ENCODE measurements around the gene CGREF1.
"Not testable (repeated sequence)": the region's sequence is repeated elsewhere in the genome, so short reads cannot be mapped to it uniquely, and the experiment has no call there.

The CGREF1 gene

GRCh38 chr2:27137322-27137935 is 18.5 kb upstream of the CGREF1 start:
- no peak for DNase-seq (ENCODE audit: low spot score)

- no peak for DNase-seq (ENCODE audit: low spot score)
Observed at GRCh38 chr2:27136751-27137150, 17.8 kb upstream of the CGREF1 start.

GRCh38 chr2:27135478-27135955 is 16.6 kb upstream of the CGREF1 start:
- no peak for DNase-seq (ENCODE audit: low spot score)

GRCh38 chr2:27134781-27135477 is 16.0 kb upstream of the CGREF1 start:
- no peak for DNase-seq (ENCODE audit: low spot score)

- DNase-seq (ENCODE audit: low spot score), result peak; percentile 95
Observed at GRCh38 chr2:27133905-27134780, 15.2 kb upstream of the CGREF1 start, which contains the start of gene PREB. Gene PREB, minus strand, starts transcription at chr2:27134636. Its CDS starts 215 bp downstream, at chr2:27134421.

- DNase-seq (ENCODE audit: low spot score), result peak; percentile 23
Observed at GRCh38 chr2:27133195-27133875, 14.4 kb upstream of the CGREF1 start.

- DNase-seq (ENCODE audit: low spot score), result no peak
Observed at GRCh38 chr2:27131429-27131828, 12.5 kb upstream of the CGREF1 start.

- DNase-seq (ENCODE audit: low spot score), result no peak
Observed at GRCh38 chr2:27130396-27130795, 11.5 kb upstream of the CGREF1 start.

GRCh38 chr2:27128668-27129571 is 10.0 kb upstream of the CGREF1 start:
- no peak for DNase-seq (ENCODE audit: low spot score)

- DNase-seq (ENCODE audit: low spot score), result no peak
Observed at GRCh38 chr2:27127883-27128667, 9.1 kb upstream of the CGREF1 start.

GRCh38 chr2:27126252-27126710 is 7.4 kb upstream of the CGREF1 start:
- DNase-seq (ENCODE audit: low spot score), result no peak

GRCh38 chr2:27125104-27125503 is 6.2 kb upstream of the CGREF1 start:
- DNase-seq (ENCODE audit: low spot score), result no peak

GRCh38 chr2:27123302-27124150 is 4.6 kb upstream of the CGREF1 start, which contains the start of gene ABHD1:
Gene ABHD1, plus strand, starts transcription at chr2:27123815. Its CDS starts 134 bp downstream, at chr2:27123949.
- DNase-seq (ENCODE audit: low spot score), result peak; percentile 26

- DNase-seq (ENCODE audit: low spot score), result no peak
Observed at GRCh38 chr2:27122791-27123190, 3.9 kb upstream of the CGREF1 start.

GRCh38 chr2:27121906-27122305 is 3.0 kb upstream of the CGREF1 start:
- DNase-seq (ENCODE audit: low spot score), result no peak

GRCh38 chr2:27119330-27119670 is 372 bp upstream of the CGREF1 start:
- not testable (repeated sequence) for DNase-seq (ENCODE audit: low spot score)

GRCh38 chr2:27117995-27118524 is 868 bp downstream of the CGREF1 start:
- DNase-seq (ENCODE audit: low spot score), result no peak

GRCh38 chr2:27115519-27115918 is 3.4 kb downstream of the CGREF1 start:
- no peak for DNase-seq (ENCODE audit: low spot score)
